NK-92 treated with Interleukin-12 subunit alpha and Interleukin-12 subunit beta, amount 100 ng/mL, for 24 hours (cell line): ENCODE data around the gene NDOR1.

Experiments used
- DNase-seq: peaks from one replicate; lab custom pipeline; 2025; lab: John Stamatoyannopoulos, UW

The NDOR1 gene

DNA sequence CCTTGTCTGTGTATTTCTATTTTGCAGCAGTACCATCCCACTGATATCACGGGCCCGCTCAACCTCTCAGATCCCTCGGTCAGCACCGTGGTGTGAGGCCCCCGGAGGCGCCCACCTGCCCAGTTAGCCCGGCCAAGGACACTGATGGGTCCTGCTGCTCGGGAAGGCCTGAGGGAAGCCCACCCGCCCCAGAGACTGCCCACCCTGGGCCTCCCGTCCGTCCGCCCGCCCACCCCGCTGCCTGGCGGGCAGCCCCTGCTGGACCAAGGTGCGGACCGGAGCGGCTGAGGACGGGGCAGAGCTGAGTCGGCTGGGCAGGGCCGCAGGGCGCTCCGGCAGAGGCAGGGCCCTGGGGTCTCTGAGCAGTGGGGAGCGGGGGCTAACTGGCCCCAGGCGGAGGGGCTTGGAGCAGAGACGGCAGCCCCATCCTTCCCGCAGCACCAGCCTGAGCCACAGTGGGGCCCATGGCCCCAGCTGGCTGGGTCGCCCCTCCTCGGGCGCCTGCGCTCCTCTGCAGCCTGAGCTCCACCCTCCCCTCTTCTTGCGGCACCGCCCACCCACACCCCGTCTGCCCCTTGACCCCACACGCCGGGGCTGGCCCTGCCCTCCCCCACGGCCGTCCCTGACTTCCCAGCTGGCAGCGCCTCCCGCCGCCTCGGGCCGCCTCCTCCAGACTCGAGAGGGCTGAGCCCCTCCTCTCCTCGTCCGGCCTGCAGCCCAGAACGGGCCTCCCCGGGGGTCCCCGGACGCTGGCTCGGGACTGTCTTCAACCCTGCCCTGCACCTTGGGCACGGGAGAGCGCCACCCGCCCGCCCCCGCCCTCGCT, 37.5 kb upstream of the NDOR1 start:
- no peak for DNase-seq

DNA sequence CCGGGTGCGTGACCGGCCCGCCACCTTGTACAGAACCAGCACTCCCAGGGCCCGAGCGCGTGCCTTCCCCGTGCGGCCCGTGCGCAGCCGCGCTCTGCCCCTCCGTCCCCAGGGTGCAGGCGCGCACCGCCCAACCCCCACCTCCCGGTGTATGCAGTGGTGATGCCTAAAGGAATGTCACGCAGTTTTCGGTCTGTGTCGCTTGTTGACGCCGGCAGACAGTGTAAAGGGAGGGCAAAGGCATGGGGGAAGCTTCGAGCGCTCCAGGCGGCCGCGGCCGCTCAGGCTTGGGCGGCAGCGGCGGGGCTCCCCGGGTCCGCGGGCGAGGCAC, 37.0 kb upstream of the NDOR1 start:
- DNase-seq, result no peak

DNA sequence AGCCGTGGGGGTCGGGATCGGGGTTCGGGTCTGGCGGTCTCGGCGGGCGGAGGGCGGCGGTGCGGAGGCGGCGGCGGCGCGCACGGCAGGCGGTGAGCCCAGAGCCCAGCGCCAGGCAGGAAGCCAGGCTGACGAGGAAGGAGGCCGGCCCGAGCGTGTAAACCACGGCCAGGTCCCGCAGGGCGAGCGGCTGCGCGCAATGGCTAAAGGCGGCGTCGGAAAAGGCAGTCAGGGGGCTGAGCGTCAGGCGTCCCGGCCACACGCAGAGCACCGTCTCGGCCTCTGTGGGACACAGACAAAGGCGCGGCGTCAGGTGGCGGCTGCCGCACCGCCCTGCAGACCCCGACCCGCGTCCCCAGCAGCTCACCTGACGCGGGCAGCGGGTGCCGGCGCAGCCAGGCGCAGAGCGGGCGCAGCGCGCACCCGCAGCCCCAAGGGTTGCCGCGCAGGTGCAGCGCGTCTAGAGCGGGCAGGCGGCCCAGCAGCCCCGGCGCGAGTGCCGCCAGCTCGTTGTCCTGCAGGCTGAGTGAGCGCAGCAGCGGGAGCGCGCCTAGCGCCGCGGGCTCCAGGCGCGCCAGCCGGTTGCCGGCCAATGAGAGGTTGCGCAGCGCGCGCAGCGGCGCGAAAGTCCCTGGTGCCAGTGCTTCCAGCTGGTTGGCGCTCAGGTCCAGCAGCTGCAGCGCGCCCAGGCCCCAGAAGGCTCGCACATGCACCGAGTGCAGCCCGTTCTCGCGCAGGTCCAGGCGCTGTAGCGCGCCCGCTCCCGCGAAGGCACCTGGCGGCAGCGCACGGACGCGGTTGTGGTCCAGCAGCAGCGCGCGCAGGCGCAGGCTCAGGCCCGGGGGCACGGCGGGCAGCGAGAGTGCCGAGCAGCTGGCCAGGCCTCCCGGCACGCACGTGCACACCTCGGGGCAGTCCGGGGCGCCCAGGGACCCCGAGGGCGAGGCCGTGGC, 36.3 kb upstream of the NDOR1 start:
- no peak for DNase-seq

DNA sequence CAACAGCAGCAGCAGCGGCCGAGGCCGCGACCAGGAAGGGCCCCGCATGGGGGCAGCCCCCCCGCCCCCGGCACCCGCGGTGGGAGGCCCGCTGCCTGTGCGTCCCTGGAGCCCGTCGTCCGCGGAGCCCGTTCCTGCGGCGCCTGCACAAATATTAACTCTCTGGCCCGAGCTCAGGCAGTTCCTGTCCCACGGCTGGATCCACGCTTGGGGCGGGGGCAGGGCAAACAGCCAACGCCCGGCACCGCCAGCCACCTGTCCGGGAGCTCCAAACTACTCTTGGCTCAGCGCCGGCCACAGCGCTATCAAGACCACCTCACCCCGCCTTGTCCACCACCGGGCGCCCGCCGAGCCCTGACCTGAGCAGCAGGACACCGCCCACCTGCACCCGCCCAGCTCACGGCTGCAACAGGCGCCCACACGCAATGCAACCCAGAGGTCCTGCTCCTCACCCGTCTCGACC, 35.6 kb upstream of the NDOR1 start, which contains the start of gene LRRC26:
TSS of gene LRRC26 (minus strand) at position 156 of the 463 bp plus-strand sequence. CDS start at position 48, 108 bp downstream.
- no peak for DNase-seq

DNA sequence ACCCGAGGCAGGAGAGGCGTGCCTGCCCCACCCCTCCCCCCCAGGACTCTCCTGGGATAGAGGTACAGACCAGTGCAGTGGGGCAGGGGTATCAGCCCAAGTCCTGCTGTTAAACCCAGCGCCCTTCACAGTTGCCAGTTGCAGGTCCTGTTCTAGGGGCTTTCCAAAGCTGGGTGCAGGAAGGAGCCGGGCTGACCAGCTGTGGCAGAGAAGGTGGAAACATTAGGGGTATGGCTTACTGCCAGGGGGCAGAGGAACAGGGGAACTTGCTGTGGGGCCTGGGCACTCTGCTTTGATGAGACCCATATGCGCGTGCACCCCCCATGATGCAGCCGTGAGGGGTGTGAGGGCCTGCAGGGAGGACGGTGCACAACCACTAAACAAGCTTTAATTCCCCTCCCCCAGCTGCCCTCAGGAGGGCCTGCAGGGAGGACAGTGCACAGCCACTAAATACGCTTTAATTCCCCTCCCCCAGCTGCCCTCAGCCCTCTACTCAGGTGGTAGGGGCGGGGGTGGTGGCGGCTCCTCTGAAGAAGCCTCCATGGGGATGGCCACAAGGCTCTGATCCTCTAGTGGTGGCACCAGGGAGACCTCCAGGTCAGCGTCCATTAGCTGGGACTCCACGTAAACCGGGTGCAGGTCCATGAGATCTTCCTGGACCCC, 34.9 kb upstream of the NDOR1 start:
- DNase-seq, result no peak

DNA sequence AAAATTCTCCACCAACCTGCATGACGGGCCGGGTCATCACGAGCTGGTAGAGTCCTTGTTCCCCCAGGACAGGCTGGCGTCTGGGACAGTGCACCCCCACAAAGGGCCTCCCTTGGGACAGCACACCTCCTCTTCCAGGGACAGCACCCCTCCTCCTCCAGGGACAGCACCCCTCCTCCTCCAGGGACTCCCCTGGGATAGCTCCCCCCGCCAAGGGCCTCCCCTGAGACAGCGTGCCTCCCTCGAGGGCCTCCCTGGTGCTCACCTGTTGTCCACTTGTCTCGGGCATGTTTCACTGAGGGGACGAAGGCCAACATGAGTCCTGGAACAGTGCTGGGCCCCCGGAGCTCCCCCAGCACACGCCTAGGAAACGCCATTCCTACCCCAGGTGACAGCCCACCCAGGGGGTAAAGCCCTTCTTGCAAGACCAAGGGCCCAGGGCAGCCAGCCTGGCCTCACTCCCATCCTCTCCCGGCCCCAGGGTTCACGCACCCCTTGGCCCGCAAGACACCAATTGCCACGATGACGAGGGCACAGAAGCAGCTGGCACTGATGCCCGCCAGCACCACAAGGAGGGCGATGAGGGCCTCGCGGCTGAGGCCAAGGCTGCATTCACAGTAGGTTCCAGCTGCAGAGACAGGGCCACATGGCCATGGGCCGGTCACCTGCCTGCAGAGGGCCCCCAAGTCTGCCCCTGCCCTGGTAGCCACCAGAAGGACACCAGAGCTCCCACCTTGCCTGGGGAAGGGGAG, 34.2 kb upstream of the NDOR1 start:
- DNase-seq, result no peak

DNA sequence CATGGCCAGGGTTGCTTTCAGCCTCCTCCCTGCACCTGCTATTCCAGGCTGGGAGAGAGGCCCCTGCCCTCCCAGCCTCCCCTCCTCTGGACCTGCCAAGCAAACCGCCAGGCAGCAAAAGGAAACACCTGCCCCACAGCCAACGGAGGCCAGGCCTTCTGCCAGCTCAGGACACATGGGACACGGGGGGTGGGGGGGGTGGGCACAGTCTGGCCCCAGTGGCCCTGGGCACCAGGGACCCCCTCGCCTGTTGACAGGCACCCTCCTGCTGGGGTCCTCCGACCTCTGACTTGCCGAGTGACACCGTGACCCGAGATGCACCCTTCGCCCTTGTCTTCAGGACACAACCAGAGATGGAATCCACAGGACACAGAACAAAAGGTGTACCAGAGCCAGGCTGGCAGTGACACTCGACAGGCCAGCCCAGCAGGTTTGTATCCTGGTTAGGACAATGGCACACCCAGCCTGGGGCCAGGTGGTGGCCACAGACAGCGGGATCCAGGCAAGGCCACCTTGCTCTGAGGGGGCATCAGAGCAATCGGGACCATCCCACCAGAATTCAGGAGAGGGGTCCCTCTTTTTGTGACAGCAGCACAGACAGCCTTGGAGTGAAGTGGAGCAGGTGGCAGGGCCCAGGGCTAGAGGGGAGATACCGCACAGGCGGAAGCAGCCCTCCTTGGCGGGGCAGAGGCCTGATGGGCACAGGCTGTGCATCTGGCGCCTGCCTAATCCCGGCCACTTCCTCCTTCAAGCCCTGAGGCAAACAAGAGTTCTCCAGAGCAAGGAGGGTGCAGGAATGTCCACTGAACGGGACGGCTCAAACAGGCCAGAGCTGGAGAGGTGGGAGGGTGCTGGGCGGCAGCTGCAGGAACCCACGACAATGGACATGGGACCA, 32.4 kb upstream of the NDOR1 start:
- DNase-seq, result no peak

DNA sequence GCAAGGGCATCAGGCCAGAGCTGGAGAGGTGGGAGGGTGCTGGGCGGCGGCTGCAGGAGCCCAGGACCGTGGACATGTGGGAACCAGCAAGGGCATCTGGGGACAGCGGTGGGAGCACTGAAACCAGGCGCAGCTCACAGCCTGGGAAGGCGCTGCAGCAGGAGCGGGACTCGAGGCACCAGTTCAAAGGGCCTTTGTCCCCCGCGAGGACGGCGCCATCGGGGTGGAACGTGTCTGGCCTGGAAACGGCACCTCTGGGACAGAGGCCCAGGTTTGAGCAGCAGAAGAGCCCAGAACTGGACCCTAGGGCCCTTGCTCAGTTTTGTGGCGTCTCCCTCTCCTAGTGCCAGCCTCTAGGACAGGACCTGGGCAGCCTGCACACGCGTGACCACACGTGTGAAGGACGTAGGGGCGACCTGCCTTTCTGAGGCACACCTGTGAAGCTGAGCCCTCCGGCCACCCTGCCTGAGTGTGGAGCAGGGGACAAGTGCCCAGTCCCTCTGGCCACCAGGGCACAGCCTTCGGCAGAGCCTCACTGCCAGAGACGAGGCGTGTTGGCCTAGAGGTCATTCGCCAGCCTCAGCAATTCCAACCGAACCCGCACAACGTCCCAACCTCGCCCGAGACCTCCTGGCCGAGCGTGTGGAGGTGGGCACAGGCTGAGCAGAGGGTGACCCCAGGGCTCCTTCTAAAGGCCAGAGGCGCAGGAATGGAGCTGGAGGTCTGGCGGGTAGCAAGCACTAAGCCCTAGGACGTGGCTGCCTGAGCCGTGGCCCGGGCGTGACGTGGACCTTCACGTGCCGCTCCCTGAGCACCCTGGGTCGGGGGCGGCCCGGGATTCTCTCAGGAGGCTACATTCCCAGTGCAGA, 31.5 kb upstream of the NDOR1 start:
- DNase-seq, result no peak

DNA sequence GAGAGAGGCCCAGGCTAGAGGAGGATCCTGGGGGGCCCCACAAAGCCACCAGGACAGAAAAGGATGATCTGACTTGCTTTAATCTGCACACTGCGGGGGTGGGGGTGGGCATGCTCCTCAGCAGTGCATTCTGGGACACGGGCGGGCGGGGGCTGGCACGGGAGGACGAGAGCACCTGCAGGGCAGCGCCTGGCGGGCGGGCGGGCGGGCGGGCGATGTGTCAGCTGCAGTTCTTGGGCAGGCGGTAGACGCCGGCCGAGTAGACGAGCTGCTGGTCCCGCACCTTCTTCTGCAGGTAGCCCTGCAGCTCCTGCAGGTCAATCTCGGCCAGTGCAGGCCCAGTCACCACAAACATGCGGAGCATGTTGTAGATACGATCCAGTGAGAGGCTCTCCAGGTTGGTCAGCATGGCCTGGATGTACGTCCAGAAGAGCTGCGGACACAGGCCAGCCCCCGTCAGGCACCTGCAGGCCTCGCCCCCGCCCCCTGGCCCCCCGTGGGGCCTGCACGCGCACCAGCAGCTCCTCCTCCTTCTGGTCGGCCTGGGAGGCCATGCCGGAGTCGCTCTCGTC, 30.7 kb upstream of the NDOR1 start:
- no peak for DNase-seq

DNA sequence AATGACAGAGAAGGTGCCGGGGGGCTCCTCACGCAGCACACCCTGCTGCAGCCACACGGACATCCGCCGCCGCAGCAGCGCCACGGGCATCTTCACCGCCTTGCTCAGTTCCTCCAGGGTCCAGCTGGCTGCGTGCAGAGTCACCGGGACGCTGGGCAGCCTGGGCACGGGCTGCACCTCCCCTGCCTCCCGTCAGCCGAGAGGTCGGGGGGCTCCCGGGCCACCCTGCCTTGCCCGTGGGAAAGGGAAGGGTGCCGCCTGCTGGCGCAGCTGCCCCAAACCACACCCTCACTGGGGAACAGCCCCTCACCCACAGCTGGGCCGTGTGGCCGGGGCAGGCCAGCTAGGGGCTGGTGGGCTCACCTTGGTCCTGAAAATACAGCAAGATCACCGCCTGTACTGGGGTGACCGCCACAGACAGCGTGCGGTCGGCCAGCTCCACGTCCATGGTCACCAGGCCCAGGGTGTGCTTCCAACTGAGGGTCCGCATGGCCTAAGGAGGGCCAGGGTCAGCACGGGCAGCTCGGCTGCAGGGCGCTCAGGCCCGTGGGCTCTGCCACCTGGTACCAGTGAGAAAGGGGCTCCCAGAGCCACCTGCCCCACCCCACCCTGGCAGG, 30.0 kb upstream of the NDOR1 start:
- no peak for DNase-seq

DNA sequence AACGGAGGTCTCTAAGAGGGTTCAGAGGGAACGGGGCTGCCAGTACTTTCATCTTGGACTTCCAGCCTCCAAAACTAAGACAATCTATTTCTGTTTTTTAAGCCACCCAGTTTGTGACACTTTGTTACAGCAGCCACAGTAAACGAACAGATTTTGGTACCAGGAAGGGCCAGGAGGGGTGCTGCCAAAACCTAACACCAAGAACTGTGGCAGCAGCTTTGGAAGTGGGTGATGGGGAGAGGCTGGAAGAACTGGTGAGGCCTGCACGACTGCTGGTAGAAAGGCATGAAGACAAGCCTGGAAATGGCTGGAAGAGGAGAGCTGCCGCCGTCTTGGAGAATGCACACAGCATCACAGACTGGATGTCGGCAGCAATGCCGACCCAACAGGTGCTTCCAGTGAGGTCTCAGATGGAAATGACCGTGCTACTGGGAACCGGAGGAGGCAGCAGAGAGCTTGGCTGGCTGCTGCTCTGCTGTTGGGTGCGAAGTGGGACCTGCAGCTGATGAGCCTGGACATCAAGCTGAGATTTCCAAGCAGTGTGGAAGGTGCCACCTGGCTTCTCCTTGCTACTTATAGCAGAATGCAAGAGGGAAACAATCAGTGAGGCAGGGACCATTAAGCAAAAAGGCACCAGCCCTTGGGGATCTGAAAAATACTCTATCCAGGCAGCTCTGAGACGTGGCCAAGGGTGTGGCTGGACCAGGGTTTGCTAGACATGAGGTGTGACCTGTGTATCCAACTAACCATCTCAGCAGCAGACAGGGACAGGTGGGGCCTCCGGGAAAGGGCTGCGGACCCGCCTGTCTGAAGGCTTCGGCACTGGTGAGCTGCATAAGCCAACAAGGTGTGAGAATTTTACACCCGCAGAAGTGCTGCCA, 29.0 kb upstream of the NDOR1 start:
- no peak for DNase-seq

DNA sequence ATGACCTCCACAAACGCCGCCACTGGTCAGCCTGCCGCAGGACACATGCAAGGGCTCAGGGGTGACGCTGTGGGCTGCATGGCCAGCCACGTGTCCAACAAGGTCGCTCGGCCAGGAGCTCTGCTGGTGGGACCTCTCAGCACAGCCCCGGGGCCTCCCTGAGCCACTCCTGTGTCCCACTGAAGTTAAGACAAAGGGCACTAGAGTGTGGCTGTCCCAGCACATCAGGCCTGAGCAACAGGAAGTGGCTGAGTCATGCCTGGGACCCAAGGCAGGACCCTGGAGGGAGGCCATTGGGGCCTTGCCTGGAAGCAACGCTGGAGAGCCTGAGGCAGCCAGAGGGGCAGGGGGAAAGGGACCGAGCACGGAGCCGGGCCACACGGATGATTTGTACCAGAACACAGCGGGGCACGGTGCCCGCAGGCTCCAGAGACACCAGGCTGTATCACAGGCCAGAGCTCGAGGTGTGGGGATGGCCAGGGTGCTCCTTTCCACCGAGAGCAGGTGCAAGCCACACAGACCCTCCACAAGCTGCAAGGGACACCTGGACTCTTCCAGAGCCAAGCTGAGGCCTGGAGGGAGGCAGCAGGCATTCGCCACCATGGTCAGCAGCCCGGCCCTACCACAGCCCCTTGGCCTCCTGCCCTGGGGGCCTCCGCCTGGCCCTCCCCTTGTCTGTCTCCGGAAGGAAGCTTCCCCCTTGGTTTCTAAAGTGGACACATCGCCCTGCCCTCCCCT, 27.1 kb upstream of the NDOR1 start:
- DNase-seq, result no peak

DNA sequence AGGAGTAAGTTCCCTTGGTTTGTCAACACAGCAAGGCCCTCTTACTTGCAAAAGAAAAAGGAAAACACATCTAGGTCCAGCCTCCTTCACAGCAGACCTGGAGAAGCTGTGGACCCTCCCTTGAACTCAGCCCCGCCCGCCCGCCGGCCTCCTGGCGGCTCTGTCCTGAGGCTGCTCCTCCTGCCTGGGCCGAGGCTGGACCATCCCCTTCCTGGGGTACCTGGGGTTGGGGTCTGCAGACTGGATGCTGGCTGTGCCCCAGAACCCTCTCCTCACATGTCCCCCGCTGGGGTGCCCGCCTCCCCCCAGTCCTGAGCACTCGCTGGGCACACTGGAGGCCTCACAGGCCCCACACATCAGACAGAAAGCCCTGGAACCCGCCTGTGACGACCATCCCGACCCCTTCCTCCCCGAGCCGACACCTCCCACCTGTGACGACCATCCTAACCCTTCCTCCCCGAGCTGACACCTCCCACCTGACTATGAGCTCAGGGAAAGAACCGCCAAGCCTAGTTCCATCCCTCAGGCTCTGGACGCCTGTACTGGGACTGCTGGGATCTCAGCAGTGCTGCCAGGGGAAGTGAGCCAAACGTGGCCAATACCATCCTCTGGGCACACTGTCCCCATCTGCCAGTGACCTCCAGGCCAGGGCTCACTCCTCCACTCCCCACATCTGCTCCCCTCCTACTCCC, 26.4 kb upstream of the NDOR1 start:
- DNase-seq, result no peak

DNA sequence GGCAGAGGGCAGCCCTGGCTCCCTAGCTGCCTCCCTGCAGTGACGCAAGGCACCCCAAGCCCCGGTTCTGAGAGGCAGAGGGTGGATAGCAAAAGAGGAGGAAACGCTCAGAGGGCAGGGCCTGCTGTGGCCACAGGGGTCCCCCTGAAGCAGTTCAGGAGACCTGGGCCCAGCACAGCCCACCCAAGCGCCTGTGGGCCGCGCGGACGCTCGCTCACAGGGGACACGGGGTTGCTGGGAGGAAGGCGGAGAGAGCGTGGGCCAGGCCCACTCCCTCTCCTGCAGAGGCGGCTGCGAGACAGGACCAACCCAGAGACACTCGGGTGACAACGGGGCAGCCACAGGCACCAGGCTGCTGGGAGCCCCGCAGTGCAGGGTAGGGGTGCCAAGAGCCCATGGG, 25.7 kb upstream of the NDOR1 start:
- no peak for DNase-seq

DNA sequence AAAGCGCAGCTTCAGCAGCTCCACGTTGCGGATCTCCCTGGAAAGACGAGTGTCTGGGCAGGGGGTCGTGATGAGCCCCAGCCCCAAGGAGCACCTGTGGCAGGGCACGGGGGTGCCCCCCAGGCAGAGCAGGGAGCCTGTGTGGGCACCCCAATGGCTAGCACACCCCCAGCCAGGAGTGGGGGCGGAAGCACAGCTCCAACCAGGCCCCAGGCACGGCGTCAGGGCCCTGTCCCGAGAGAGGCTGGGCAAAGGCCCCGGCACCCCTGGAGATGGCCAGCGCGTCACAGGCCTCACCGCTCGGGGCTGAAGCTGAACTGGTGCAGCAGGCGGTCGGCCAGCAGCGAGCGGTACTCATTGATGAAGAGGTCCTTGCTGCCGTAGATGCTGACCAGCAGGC, 25.0 kb upstream of the NDOR1 start:
- no peak for DNase-seq

DNA sequence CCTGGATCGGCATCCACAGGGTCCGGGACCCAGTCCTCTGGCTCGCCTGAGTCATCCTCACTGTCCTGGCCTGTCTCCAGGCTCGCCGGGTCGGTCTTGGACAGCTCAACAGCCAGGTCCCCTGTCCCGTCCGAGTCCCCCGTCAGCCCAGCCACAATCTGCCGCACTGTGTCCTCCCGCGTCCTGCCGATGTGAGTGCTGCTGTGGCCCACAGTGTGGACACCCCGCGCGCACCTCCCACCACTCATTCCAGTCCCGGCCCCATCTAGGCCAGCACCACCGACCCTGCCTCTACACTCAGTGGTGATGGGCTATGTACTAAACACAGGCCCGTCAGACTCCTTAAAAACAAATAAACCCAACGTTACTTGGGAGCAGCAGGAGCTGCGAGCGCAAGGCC, 23.8 kb upstream of the NDOR1 start:
- no peak for DNase-seq

DNA sequence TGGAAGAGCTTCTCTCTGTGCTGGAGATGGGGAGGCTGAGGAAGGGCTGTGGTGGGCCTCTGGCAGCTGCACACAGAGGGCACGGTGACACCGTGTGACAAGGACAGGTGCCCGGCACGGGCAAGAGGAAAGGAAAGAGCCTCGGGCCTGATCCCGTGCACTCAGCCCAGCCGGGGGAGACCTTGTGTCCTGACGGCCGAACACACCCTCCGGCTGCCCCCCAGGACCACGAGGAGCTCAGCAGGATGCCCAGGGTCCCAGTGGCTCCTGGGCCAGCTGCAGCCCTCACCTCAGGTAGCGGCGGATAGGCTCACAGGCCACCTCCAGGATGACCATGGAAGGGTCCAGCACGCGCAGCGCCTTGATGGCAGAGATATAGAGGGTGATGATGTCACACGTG, 22.7 kb upstream of the NDOR1 start:
- DNase-seq, result no peak
